NCI-H2227 treated with DMSO at 0.1 percent for 48 hours (cell line): ENCODE data around the gene UNC13B.
"Not testable (repeated sequence)": the region's sequence is repeated elsewhere in the genome, so short reads cannot be mapped to it uniquely, and the experiment has no call there.

Source experiments
- DNase-seq: peaks from one replicate; lab custom pipeline; 2025; lab: John Stamatoyannopoulos, UW

Gene UNC13B

GRCh38 chr9:35380039-35380438, 218.2 kb downstream of the UNC13B start:
- no peak for DNase-seq

GRCh38 chr9:35380619-35381018, 218.8 kb downstream of the UNC13B start:
- no peak for DNase-seq

GRCh38 chr9:35385042-35385441, 223.2 kb downstream of the UNC13B start:
- no peak for DNase-seq

- DNase-seq, result no peak
These were observed 233.4 kb downstream of the UNC13B start for GRCh38 chr9:35395076-35395705.

- no peak for DNase-seq
These were observed 233.9 kb downstream of the UNC13B start for GRCh38 chr9:35395706-35396101.

GRCh38 chr9:35396560-35397215, 234.9 kb downstream of the UNC13B start:
- DNase-seq, result no peak

- DNase-seq, result no peak
These were observed 235.4 kb downstream of the UNC13B start for GRCh38 chr9:35397216-35397698.

- DNase-seq, result no peak
These were observed 236.1 kb downstream of the UNC13B start for GRCh38 chr9:35397923-35398322.

- no peak for DNase-seq
These were observed 237.0 kb downstream of the UNC13B start for GRCh38 chr9:35398651-35399335.

- no peak for DNase-seq
These were observed 243.1 kb downstream of the UNC13B start for GRCh38 chr9:35404865-35405264.

GRCh38 chr9:35406183-35406959, 244.6 kb downstream of the UNC13B start:
- DNase-seq, result no peak

- DNase-seq, result no peak
These were observed 246.0 kb downstream of the UNC13B start for GRCh38 chr9:35407846-35408245.

- not testable (repeated sequence) for DNase-seq
These were observed 247.6 kb downstream of the UNC13B start for GRCh38 chr9:35409434-35409833.

GRCh38 chr9:35414889-35415288, 253.1 kb downstream of the UNC13B start:
- peak; percentile 1 for DNase-seq

GRCh38 chr9:35415402-35416097, 253.7 kb downstream of the UNC13B start:
- no peak for DNase-seq

- DNase-seq, result no peak
These were observed 254.3 kb downstream of the UNC13B start for GRCh38 chr9:35416098-35416427.

GRCh38 chr9:35422346-35422745, 260.5 kb downstream of the UNC13B start:
- DNase-seq, result no peak

GRCh38 chr9:35422753-35423152, 260.9 kb downstream of the UNC13B start:
- no peak for DNase-seq

GRCh38 chr9:35423499-35423898, 261.7 kb downstream of the UNC13B start:
- no peak for DNase-seq

- no peak for DNase-seq
These were observed 262.8 kb downstream of the UNC13B start for GRCh38 chr9:35424356-35425352.

- DNase-seq, result no peak
These were observed 264.8 kb downstream of the UNC13B start for GRCh38 chr9:35426627-35427026.
